HG03064 (cell line): Measurements from ENCODE around the gene IL31RA.
"Not testable (repeated sequence)": the region's sequence is repeated elsewhere in the genome, so short reads cannot be mapped to it uniquely, and the experiment has no call there.

Source experiments
- ATAC-seq: cut with Tn5 transposase; IDR thresholded peaks from one replicate; pipeline ENCODE4 v1.9.1; 2021; ENCODE audit warnings: low read depth; ENCODE audit not compliant: unreplicated experiment

The IL31RA gene

DNA sequence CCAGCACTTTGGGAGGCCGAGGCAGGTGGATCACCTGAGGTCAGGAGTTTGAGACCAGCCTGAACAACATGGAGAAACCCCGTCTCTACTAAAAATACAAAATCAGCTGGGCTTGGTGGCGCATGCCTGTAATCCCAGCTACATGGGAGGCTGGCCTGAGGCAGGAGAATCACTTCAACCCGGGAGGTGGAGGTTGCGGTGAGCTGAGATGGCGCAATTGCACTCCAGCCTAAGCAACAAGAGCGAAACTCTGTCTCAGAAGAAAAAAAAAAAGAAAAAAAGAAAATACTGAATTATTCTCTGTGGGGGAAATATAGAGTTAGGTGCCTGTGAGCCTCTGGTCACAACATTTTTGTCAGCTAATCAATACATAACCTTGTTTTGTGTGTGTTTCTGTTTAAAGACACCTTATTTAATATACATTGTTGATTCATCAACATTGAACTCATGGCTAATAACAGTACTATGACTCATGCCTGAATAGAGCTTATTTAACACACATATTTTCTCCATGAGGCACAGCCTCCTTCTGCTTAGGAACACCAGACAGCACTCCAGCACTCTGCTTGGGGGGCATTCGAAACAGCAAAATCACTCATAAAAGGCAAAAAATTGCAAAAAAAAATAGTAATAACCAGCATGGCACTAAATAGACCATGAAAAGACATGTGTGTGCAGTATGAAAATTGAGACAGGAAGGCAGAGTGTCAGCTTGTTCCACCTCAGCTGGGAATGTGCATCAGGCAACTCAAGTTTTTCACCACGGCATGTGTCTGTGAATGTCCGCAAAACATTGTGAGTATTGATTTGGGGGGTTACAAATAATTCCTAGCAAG lies at the start of gene IL31RA:
TSS of gene IL31RA (plus strand) at position 519 of the 836 bp plus-strand sequence. CDS start at position 733, 214 bp downstream.
- ATAC-seq = no peak

DNA sequence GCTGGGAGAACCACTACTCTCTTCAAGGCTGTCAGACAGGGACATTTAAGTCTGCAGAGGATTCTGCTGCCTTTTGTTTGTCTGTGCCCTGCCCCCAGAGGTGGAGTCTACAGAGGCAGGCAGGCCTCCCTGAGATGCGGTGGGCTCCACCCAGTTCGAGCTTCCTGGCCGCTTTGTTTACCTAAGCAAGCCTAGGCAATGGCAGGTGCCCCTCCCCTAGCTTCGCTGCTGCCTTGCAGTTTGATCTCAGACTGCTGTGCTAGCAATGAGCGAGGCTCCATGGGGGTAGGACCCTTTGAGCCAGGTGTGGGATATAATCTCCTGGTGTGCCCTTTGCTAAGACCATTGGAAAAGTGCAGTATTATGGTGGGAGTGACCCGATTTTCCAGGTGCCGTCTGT lies 42.3 kb upstream of the IL31RA start:
- not testable (repeated sequence) for ATAC-seq

DNA sequence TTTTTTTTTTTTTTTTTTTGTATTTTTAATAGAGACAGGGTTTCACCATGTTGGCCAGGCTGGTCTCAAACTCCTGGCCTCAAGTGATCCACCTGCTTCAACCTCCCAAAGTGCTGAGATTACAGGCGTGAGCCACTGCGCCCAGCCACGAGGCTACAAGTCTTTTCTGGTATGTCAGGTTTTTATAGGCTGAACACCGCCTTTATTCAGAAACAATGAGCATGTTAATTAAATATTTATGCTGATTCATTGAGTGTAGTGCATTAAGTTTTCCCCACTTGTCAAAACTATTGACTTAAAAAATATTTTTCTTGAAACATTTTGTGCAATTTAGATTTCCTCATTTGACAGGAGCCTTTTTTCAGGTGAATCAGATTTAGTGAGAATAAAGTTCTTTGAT lies 35.2 kb upstream of the IL31RA start:
- not testable (repeated sequence) for ATAC-seq

DNA sequence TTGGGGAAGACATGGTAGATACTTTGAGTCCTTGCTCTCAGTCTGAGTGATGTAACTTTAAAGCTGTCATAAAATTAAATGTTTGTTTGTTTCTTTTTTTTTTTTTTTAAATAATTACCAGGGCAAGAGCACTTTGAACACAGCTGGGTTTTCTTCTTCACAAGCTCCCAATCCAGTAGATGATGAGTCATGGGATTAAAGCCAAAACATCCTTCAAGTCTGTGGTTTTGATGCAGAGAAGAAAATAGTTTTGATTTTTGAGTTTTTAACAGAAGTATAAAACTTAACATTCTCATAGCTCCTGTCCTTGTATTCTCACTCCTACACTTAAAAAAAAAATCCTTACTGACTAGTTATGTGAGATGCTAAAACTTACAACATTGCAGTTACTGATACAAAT lies 34.8 kb upstream of the IL31RA start:
- ATAC-seq = no peak

DNA sequence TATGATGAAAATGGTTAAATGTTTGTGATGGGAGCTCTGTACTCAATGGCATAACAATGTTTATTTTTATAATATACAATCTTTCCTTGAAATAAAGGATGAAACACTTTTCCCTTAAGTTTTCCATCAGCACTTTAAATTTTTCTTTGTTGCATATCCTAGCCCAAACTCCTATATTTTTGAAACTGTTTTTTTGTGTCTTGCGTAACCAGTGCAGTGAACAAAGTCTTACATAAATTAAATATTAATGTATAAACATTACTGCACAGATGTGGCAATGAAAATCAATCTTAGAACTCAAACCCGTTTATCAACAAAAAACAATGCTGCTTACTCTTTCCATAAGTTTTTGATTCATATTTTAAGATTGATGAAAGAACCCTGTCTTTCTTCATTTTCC lies 34.1 kb upstream of the IL31RA start:
- no peak for ATAC-seq

DNA sequence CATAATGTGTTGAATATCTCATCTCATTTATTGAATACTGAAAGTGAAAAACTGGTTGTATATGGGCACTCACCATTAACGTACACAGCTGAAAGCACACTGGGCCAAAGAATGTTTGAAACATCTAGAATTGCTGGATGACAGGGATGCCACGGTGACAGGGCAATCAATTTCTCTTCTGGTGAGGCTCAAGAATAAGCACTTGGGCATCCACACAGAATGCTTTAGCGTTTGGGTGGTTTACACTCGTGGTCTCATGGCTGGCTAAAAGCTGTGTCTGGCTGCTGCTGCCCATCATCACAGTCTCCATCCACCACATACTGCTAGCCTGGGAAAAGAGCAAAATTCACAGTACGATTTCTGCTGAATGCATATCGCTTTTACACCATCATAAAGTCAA lies 30.7 kb upstream of the IL31RA start:
- ATAC-seq = no peak

DNA sequence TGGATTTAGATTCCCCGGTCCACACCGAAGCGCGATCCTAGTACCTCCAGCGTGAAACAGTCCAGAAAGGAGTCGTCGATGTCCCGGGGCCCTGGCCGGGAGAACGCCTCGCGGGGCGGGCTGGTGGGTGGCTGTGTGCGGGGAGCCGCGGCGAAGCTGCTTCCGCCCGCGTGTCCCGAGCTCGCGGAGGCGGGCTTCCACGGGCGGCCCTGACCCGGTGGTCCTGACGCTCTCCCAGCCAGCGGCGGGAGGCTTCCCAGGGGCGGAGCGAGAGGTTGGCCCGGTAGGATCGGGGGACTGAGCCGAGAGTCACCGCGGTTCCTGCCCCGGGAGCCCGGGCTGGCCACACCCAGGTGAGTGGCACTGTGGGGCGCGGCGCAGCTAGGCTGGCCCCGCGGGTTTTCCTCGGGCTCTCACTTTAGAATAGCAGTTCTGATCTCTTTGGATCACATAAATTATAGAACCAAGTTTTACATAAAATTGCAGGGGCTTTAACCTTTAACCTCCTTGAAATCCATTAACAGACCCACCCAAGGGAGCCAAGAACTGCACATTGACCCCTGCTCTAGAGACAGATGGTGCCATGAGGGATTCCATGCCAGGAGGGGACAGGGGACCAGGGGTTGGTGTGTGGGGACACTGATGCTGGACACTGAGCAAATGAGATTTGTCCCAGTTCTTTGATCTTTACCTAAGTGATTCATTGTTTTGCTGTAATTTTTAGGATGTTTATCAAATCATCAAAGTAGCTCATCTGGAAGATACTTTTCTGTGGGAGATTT lies 29.2 kb upstream of the IL31RA start:
- no peak for ATAC-seq

DNA sequence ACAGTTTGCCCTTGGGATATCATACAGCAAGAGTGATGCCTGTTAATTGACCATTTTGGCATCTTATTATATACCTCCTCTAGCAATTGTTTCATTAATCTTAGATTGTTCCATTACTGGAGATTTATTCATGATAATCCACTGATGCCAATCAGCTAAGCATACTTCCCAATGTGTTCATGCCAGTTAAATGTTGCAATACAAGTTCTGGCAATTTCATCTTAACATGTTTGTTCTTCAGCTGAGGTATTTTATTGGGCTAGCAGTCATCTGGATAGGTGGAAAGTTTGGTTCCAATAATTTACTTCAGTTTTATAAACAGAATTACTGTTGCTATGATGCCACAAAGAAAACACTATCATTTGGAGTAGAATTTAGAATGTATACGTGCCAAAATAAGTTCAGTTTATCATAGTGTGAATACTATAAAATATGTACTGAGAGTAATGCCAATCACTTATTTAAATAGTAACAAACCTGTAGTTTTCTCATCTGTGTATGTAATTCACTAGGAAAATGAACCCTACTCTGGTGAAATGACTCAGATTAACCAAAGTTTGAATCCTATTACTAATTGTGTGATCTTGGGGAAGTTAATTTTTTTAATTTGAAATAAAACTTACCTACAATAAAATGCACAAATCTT lies 27.9 kb upstream of the IL31RA start:
- no peak for ATAC-seq

DNA sequence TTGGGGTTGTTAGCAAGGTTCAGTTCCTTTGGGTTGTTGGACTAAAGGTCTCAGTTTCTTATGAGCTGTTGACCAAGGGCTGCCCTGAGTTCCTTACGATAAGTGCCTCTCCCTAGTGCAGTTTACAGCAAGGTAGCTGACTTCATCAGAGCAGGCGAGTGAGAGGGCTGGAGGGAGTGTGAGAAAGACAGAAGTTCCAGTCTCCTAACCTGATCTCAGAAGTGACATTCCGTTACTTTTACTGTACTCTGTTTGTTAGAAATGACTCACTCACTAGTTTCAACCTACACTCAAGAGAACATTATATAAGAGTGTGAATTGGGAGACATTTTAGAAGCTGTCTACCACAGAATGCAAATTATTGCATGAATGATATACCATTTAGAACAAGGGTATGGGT lies 21.2 kb upstream of the IL31RA start:
- no peak for ATAC-seq

DNA sequence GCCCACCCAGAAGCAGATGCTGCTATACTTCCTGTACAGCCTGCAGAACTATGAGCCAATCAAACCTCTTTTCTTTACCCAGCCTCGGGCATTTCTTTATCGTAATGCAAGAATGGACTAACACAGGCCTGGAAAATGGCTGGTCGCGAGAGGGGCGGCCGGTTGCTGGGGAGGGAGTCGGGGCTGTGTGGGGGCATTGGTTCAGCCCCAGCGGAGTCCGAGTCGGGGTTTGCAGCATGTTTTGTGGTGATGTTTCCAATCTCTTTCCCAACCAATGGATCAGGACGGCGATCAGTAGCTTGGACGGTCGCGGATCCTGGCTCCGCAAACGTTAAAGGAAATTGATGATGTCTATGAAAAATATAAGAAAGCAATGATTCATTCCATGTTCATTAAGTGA lies 18.7 kb upstream of the IL31RA start:
- no peak for ATAC-seq

DNA sequence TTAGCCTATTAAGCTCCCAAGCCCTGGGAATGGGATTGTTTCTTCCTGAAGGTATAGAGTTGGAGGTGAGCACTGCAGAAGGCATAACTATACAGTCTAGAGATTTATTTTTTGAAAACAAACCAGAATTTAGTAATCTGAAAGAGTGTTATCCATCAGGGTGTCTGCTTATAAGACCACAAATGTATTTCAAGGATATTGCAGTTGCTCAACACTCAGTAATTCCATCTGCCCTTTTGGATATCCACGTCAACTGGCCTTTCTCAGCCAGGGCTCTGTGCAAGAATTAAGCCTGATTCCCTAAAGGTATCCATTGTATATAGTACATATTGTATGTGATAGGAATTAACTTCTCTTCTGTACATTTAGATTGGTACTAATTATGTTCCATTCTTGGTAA lies 15.0 kb upstream of the IL31RA start:
- no peak for ATAC-seq

DNA sequence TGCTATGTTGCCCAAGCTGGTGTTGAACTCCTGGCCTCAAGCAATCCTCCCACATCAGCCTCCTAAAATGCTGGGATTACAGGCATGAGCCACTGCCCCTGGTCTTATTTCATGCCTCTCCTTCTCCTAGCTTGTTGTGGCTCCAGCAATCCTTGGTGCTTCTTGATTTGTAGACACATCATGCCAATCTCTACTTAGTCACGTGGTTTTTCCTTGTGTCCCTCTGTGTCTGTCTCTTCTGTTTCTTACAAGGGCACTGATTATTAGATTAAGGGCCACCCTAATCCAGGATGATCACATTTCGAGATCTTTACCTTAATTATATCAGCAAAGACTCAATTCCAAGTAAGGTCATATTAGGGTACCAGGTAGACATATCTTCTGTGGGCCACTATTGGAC lies 9.2 kb upstream of the IL31RA start:
- no peak for ATAC-seq

DNA sequence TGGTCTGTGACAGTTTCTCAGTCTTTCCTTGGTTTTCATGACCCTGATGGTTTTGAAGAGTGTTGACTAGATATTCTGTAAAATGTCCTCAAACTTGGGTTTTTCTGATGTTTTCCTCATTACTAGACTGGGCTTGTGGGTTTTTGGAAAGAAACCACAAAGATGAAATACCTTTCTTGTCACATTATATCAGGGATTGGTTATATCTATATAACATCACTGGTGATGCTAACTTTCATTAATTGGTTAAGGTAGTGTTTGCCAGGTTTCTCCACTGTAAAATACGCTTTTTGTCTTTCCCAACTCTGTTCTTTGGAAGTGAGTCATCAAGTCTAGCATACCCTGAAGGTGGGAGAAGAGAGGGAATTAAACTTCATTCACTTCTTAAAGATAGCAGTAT lies 3.3 kb upstream of the IL31RA start:
- no peak for ATAC-seq

DNA sequence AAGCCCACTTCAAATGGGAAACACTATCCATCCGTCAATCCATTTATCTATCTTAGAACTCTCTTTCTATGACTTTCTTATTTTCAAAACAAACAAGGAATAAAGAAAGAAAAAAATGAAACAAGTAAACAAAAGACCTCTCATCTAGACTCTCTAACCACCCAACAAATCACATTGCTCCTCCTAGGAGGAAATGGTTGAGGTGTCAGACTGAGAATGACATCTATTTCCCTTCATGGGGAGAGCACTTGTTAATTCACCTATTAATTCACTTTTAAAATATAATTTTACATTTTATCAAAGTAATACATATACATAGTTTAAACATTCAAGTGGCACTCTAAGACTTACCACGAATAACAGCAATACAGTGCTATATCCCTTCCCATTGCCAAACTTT lies 2.4 kb upstream of the IL31RA start:
- no peak for ATAC-seq

DNA sequence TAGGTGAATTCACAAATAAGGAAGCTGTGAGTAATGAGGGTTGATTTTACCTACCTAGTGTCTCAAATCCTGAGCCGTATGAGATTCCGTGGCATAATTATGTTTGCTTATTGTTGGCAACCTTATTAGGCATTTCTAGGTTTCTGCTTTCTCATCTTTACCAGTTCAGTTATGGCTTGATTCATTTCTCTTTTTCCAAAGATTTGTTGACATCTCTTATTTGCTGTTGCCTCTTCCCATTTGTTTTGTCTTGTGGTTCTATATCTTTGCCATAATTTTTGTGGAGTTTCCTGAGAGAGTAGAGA lies 470 bp downstream of the IL31RA start:
- ATAC-seq = no peak

DNA sequence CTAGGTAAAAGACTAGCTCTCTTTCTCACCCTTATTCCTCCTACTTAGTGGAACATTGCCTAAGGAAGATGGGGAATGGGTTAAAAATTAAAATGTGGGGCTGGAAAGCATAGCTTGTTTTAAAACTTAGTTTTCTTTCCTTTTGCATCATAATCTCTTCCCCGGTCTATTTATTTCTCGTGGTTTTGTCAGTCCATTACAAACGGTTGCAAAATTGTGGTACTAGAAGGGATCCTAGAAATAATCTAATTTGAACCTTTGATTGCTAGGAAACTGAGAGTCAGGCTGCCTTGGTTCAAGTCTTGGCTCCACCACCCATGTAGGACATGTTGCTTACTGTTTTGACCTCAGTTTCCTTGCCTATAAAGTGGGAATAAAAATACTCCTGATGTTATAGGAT lies 1.3 kb downstream of the IL31RA start:
- ATAC-seq = no peak

DNA sequence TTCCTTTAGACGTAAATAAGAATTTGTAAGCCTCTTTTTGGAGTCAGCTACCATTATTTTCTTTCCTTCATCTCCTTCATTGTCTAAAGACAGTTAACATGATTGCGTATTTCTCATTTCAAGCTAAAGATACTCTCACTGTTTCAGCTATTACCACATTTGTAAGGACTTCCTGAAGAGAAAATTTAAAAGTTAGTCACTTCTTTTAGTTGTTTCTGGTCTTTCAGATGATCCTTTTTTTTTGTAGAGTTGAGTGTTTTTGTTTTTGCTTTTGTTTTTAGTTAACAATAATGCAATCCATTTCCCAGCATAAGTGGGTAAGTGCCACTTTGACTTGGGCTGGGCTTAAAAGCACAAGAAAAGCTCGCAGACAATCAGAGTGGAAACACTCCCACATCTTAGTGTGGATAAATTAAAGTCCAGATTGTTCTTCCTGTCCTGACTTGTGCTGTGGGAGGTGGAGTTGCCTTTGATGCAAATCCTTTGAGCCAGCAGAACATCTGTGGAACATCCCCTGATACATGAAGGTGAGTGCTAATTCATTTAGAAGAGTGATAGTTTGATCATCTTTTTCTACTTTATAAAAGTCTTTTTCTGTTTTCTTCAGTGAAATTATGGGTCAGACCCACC lies 2.0 kb downstream of the IL31RA start:
- no peak for ATAC-seq

DNA sequence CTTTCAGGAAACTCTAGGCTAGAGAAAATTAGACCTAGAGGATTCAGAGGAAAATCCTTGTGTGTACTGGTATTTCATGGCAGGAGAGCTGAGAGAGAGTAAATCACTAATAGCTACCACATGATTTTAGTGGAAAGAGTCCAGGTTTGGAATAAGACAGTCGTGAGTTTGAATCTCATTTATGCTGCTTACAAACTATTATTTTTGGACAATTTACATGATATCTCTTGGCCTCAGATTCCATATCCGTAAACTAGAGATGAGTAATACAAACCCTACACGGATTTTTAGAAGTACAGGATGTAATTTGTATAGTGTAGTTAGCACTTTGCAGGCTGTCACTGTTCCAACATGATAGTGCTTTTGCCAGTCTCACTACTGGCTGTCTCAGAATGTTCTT lies 2.7 kb downstream of the IL31RA start:
- no peak for ATAC-seq

DNA sequence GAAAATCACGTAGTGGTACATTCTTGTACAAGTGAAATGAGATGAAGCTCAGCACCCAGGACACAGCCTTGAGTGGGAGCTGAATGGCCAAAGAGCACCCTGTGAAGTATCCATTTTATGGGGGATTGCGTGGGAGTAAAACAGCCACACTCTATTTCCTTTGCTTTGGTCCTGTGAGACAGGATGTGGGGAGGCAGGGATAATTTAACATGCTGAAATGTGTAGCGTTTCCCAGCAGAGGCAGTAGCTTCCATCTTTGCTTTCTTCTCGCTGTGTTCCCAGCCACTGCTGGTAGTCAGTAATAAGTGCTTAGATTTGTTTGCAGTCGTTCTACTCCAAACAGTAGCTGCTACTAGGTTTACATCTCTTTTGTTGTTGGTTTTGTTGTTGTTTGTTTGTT lies 4.4 kb downstream of the IL31RA start:
- ATAC-seq = no peak

DNA sequence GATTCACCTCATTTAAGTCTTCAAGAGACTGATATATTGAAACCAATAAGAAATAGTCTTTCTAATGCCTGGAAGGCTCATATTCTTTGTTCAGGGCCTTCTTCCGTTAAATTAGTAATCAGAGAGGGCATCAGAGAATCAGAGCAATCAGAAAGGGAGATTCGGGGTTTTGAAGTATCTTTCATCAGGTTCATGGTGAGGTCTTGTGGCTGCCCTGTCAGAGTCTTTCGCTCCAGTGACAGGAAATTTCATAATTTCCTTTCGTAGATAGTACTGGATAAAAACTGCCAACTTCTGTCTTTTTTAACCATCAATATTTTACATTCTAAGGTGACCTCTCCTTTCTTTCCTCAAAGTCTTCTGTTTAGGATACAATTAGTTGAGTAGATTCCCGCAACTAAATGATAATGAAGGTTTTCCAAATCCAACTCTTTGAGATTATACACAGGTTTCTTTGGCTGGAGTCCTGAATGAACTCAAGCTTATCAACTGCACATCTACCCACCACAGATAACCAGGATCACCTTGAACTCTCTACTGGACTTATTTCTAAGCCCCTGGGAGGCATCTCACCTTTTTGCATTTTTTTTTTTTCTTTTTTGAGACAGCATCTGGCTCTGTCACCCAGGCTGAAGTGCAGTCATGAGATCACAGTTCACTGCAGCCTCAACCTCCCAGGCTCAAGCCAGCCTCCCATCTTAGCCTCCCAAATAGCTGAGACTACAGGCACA lies 5.5 kb downstream of the IL31RA start:
- no peak for ATAC-seq

DNA sequence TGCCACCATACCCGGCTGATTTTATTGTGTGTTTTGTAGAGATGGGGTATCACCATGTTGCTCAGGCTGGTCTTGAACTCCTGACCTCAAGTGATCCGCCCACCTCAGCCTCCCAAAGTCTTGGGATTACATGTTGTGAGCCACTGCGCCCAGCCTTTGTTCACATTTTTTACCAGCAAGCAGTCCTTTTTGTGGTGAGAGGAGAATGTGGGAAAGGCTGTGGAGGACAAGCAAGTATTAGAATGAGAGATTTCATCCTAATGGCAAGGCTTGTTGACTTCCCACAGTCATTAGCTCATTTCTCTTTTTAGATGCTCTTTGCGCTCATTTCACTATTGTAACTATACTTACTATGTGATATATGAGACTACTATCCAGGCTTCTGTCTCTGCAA lies 6.1 kb downstream of the IL31RA start:
- no peak for ATAC-seq
